GM21381 (cell line): ENCODE data around the gene SLC25A21.
"Not testable (repeated sequence)": the region's sequence is repeated elsewhere in the genome, so short reads cannot be mapped to it uniquely, and the experiment has no call there.

ENCODE experiments used
- ATAC-seq: cut with Tn5 transposase; IDR thresholded peaks from one replicate; pipeline ENCODE4 v1.9.1; 2021; ENCODE audit warnings: mild to moderate bottlenecking, moderate library complexity; ENCODE audit not compliant: unreplicated experiment

Gene SLC25A21

GRCh38 chr14:37091651-37092050, 80.8 kb downstream of the SLC25A21 start:
- no peak for ATAC-seq

- ATAC-seq, result no peak
Measured at GRCh38 chr14:37090026-37090425, 82.4 kb downstream of the SLC25A21 start.

GRCh38 chr14:37089410-37089809, 83.0 kb downstream of the SLC25A21 start:
- ATAC-seq, result no peak

GRCh38 chr14:37088356-37089215, 83.8 kb downstream of the SLC25A21 start:
- ATAC-seq, result no peak

GRCh38 chr14:37087520-37087919, 84.9 kb downstream of the SLC25A21 start:
- no peak for ATAC-seq

GRCh38 chr14:37083599-37083998, 88.8 kb downstream of the SLC25A21 start:
- no peak for ATAC-seq

GRCh38 chr14:37082449-37082848, 90.0 kb downstream of the SLC25A21 start:
- ATAC-seq, result no peak

- no peak for ATAC-seq
Measured at GRCh38 chr14:37081856-37082255, 90.5 kb downstream of the SLC25A21 start.

- ATAC-seq, result no peak
Measured at GRCh38 chr14:37081218-37081617, 91.2 kb downstream of the SLC25A21 start.

- no peak for ATAC-seq
Measured at GRCh38 chr14:37078131-37078530, 94.3 kb downstream of the SLC25A21 start.

GRCh38 chr14:37074320-37074719, 98.1 kb downstream of the SLC25A21 start:
- not testable (repeated sequence) for ATAC-seq

- no peak for ATAC-seq
Measured at GRCh38 chr14:37063467-37064240, 108.8 kb downstream of the SLC25A21 start.

GRCh38 chr14:37062191-37062803, 110.1 kb downstream of the SLC25A21 start:
- ATAC-seq, result no peak

- no peak for ATAC-seq
Measured at GRCh38 chr14:37061697-37062096, 110.7 kb downstream of the SLC25A21 start.

- ATAC-seq, result no peak
Measured at GRCh38 chr14:37060496-37061260, 111.7 kb downstream of the SLC25A21 start.

GRCh38 chr14:37057776-37058175, 114.6 kb downstream of the SLC25A21 start:
- no peak for ATAC-seq

- no peak for ATAC-seq
Measured at GRCh38 chr14:37056473-37056872, 115.9 kb downstream of the SLC25A21 start.

GRCh38 chr14:37054869-37055268, 117.5 kb downstream of the SLC25A21 start:
- no peak for ATAC-seq

- no peak for ATAC-seq
Measured at GRCh38 chr14:37054144-37054543, 118.3 kb downstream of the SLC25A21 start.

GRCh38 chr14:37051680-37052079, 120.7 kb downstream of the SLC25A21 start:
- ATAC-seq, result no peak

GRCh38 chr14:37051153-37051552, 121.3 kb downstream of the SLC25A21 start:
- ATAC-seq, result no peak
